Activated CD8-positive, alpha-beta memory T cell treated with anti-CD3 and anti-CD28 coated beads for 1 hour (primary cell): ENCODE measurements around the gene DIABLO.
"Not testable (repeated sequence)": the region's sequence is repeated elsewhere in the genome, so short reads cannot be mapped to it uniquely, and the experiment has no call there.

Source experiments
- DNase-seq, 2 donors: peaks; one replicate each; pipeline ENCODE4 v3.0.0-alpha.2; 2020; ENCODE audit warnings: low read depth in 1 of 2; ENCODE audit errors: extremely low read depth in 1 of 2

DIABLO gene

GRCh38 chr12:122225683-122226365 is at the start of gene DIABLO:
Gene DIABLO (minus strand): TSS chr12:122226052. CDS start chr12:122226014, 38 bp downstream.
- DNase-seq: peak; percentile 99

- DNase-seq: no peak
Measured at GRCh38 chr12:122275459-122275858, 49.6 kb upstream of the DIABLO start.

GRCh38 chr12:122266230-122266901 is 40.5 kb upstream of the DIABLO start, which contains the start of gene VPS33A:
Gene VPS33A (minus strand): TSS chr12:122266494. CDS start chr12:122266408, 86 bp downstream.
- peak; percentile 76 to 83 for DNase-seq

- no peak for DNase-seq
Measured at GRCh38 chr12:122265886-122266229, 40.0 kb upstream of the DIABLO start.

GRCh38 chr12:122265476-122265875 is 39.6 kb upstream of the DIABLO start:
- no peak for DNase-seq

GRCh38 chr12:122260735-122261134 is 34.9 kb upstream of the DIABLO start:
- not testable (repeated sequence) for DNase-seq

GRCh38 chr12:122258939-122259338 is 33.1 kb upstream of the DIABLO start:
- DNase-seq: not testable (repeated sequence)

- not testable (repeated sequence) for DNase-seq
Measured at GRCh38 chr12:122258462-122258861, 32.6 kb upstream of the DIABLO start.

GRCh38 chr12:122250536-122250935 is 24.7 kb upstream of the DIABLO start:
- no peak for DNase-seq

- no peak for DNase-seq
Measured at GRCh38 chr12:122250047-122250446, 24.2 kb upstream of the DIABLO start.

GRCh38 chr12:122245553-122245952 is 19.7 kb upstream of the DIABLO start:
- no peak for DNase-seq

- no peak for DNase-seq
Measured at GRCh38 chr12:122244565-122245371, 18.9 kb upstream of the DIABLO start.

- DNase-seq: no peak
Measured at GRCh38 chr12:122243965-122244364, 18.1 kb upstream of the DIABLO start.

- no peak for DNase-seq
Measured at GRCh38 chr12:122238861-122239260, 13.0 kb upstream of the DIABLO start.

- no peak for DNase-seq
Measured at GRCh38 chr12:122235741-122236140, 9.9 kb upstream of the DIABLO start.

- no peak for DNase-seq
Measured at GRCh38 chr12:122232691-122233090, 6.8 kb upstream of the DIABLO start.

GRCh38 chr12:122230798-122231197 is 4.9 kb upstream of the DIABLO start:
- DNase-seq: no peak

- no peak for DNase-seq
Measured at GRCh38 chr12:122228092-122228491, 2.2 kb upstream of the DIABLO start.

- DNase-seq: peak in 1 of 2 donors; percentile 20
Measured at GRCh38 chr12:122227341-122227740, 1.5 kb upstream of the DIABLO start.

GRCh38 chr12:122226366-122227125 is 694 bp upstream of the DIABLO start:
- no peak for DNase-seq

- no peak for DNase-seq
Measured at GRCh38 chr12:122216445-122216844, 9.4 kb downstream of the DIABLO start.
